GM12878 (cell line): ENCODE data around the gene SH3YL1. TPM values are rescaled to one million over a fixed set of nuclear protein-coding genes. Genes with fewer than 3 reads are reported as not detected.

Experiments used
- ATAC-seq: fragments of 200-7000 bp; cut with Tn5 transposase; 3 replicates; pipeline ENCODE4 v1.9.1; 2020; ENCODE audit warnings: mild to moderate bottlenecking, moderate library complexity
- BruUV-seq: library from RNA; stranded (reverse); fragments of 400-500 nt; replicated peaks from 2 replicates; lab custom pipeline; 2021; lab: Mats Ljungman, UMichigan
- CTCF ChIA-PET: fragments of 300-600 bp; sonication (Branson Sonifier 250); formaldehyde crosslinking; extraction: SDS; loops from one replicate; lab custom pipeline; 2021; ENCODE audit warnings: inconsistent platforms; lab: Yijun Ruan, JAX
- POLR2A ChIA-PET: fragments of 350-600 bp; formaldehyde crosslinking; extraction: SDS; loops from one replicate; lab custom pipeline; 2021; ENCODE audit warnings: inconsistent platforms; lab: Charles Lee
- RAD21 ChIA-PET: fragments of 300-600 bp; sonication (Branson Sonifier 250); formaldehyde crosslinking; loops from one replicate; lab custom pipeline; 2023; ENCODE audit warnings: antibody characterized with exemption; ENCODE audit not compliant: unreplicated experiment; lab: Charles Lee
- SMC1A ChIA-PET: fragments of 300-600 bp; sonication (Branson Sonifier 250); formaldehyde crosslinking; loops from one replicate; lab custom pipeline; 2023; ENCODE audit not compliant: unreplicated experiment, uncharacterized antibody; lab: Charles Lee
- DNase-seq: peaks from one replicate; pipeline ENCODE4 v3.0.0-alpha.2; 2011; ENCODE audit warnings: low read depth, low spot score
- FAIRE-seq: peaks from 3 replicates; lab custom pipeline; 2011; peaks lifted over from hg19 to GRCh38; lab: Jason Lieb, UNC
- H2AFZ ChIP-seq: 2 replicates; pipeline ENCODE4 v1.6.0; 2011; ENCODE audit warnings: low read depth, low read length, control low read depth; ENCODE audit not compliant: control insufficient read depth
- H3K27ac ChIP-seq: 2 replicates; pipeline ENCODE4 v1.5.1; 2011; ENCODE audit warnings: control low read depth; ENCODE audit not compliant: control insufficient read depth, insufficient read depth
- H3K27me3 ChIP-seq, 2 experiments: replicated peaks in 1 of 2; 2 replicates each; pipeline versions ENCODE4 v1.6.0 to v1.6.1; 2011; ENCODE audit warnings: low read length in 1 of 2; ENCODE audit not compliant: control insufficient read depth in 2 of 2, insufficient read depth in 2 of 2
- H3K36me3 ChIP-seq, 2 experiments: 2 replicates each; pipeline ENCODE4 v1.5.1; 2011; ENCODE audit warnings: low read length in 1 of 2; ENCODE audit not compliant: control insufficient read depth in 2 of 2, insufficient read depth in 2 of 2
- H3K4me1 ChIP-seq: 2 replicates; pipeline ENCODE4 v1.6.1; 2011; ENCODE audit warnings: mild to moderate bottlenecking, low read length, moderate library complexity, mixed read lengths; ENCODE audit not compliant: control insufficient read depth, insufficient read depth
- H3K4me2 ChIP-seq: 2 replicates; pipeline ENCODE4 v1.6.0; 2011; ENCODE audit warnings: control low read depth; ENCODE audit not compliant: control insufficient read depth, insufficient read depth
- H3K4me3 ChIP-seq: fragments of 200-600 bp; sonication (generic); 2 replicates; pipeline ENCODE4 v1.5.1; 2016
- H3K79me2 ChIP-seq: 2 replicates; pipeline ENCODE4 v1.6.0; 2011; ENCODE audit warnings: low read length; ENCODE audit not compliant: control insufficient read depth, insufficient read depth
- H3K9ac ChIP-seq: 2 replicates; pipeline ENCODE4 v1.8.0; 2011; ENCODE audit warnings: low read length, control low read depth, mixed read lengths; ENCODE audit not compliant: control insufficient read depth, insufficient read depth
- H3K9me3 ChIP-seq: replicated peaks from 3 replicates; pipeline ENCODE4 v1.5.1; 2011; ENCODE audit warnings: mild to moderate bottlenecking, low read length; ENCODE audit not compliant: control insufficient read depth, insufficient read depth
- H4K20me1 ChIP-seq: 2 replicates; pipeline ENCODE4 v1.6.0; 2011; ENCODE audit not compliant: control insufficient read depth, insufficient read depth
- CBFB ChIP-seq: IDR thresholded peaks from 2 replicates; pipeline ENCODE4 v1.6.1; 2016; ENCODE audit warnings: antibody characterized with exemption, low read depth
- EGR1 ChIP-seq, 2 experiments: IDR thresholded peaks; 1 replicate in 1 of 2; 2 replicates in 1 of 2; pipeline ENCODE4 v1.6.1; 2011 to 2012; ENCODE audit warnings: low read depth in 2 of 2, low read length in 2 of 2, borderline replicate concordance in 1 of 2, mild to moderate bottlenecking in 1 of 2, moderate library complexity in 1 of 2
- EZH2 ChIP-seq: IDR thresholded peaks from 2 replicates; pipeline ENCODE4 v1.6.1; 2012; ENCODE audit warnings: low read depth, mild to moderate bottlenecking, control low read depth, inconsistent platforms, low read length, borderline replicate concordance; ENCODE audit not compliant: control insufficient read depth
- GABPA ChIP-seq: IDR thresholded peaks from 2 replicates; pipeline ENCODE4 v1.6.1; 2014; ENCODE audit warnings: antibody characterized with exemption, low read depth, mild to moderate bottlenecking, inconsistent platforms
- KDM1A ChIP-seq: fragments of 200-600 bp; sonication (generic); IDR thresholded peaks from 2 replicates; pipeline ENCODE4 v1.6.1; 2016; ENCODE audit warnings: borderline replicate concordance
- NFXL1 ChIP-seq: fragments of 450-650 bp; IDR thresholded peaks from 2 replicates; pipeline ENCODE4 v1.6.1; 2017; ENCODE audit warnings: antibody characterized with exemption, mild to moderate bottlenecking, borderline replicate concordance
- SMARCA5 ChIP-seq: fragments of 450-650 bp; IDR thresholded peaks from 2 replicates; pipeline ENCODE4 v1.6.1; 2017; ENCODE audit warnings: mild to moderate bottlenecking
- TARDBP ChIP-seq: IDR thresholded peaks from 2 replicates; pipeline ENCODE4 v1.6.1; 2016; ENCODE audit warnings: borderline replicate concordance
- USF2 ChIP-seq: IDR thresholded peaks from 2 replicates; pipeline ENCODE4 v1.6.1; 2011; ENCODE audit warnings: low read depth, low read length, improper control_type of control experiment, borderline replicate concordance
- WRNIP1 ChIP-seq: IDR thresholded peaks from 2 replicates; pipeline ENCODE4 v1.6.1; 2011; ENCODE audit warnings: low read depth, low read length, improper control_type of control experiment, borderline replicate concordance
- ZNF217 ChIP-seq: fragments of 450-650 bp; IDR thresholded peaks from 2 replicates; pipeline ENCODE4 v1.6.1; 2017; ENCODE audit warnings: antibody characterized with exemption, mild to moderate bottlenecking
- WGBS: methylation state at CpG from one replicate; pipeline ENCODE4 v1.1.6; 2016; ENCODE audit warnings: low lambda C conversion rate; ENCODE audit not compliant: insufficient replicate concordance, insufficient coverage; ENCODE audit errors: missing lambda C conversion rate; 5-methylcytosine and 5-hydroxymethylcytosine counted together
- in situ Hi-C: fragments of 300-500 bp; cut with MboI; formaldehyde crosslinking; loops from 9 replicates; pipeline ENCODE4 v1.14.3; 2018; ENCODE audit warnings: mixed read lengths
- intact Hi-C: fragments of 100-400 bp; cut with micrococcal nuclease; formaldehyde crosslinking; loops from one replicate; pipeline ENCODE4 v1.14.2; 2022; ENCODE audit not compliant: unreplicated experiment
- polyA plus RNA-seq, 11 experiments: library from polyadenylated mRNA; depleted of rRNA in 4 of 11; unstranded in 6 of 11; stranded (reverse) in 5 of 11; fragments of >200 nt; fragmentation: Nextera tagmentation in 4 of 11; fragmentation: Illumina TruSeq in 1 of 11; extraction: Ambion mirVana in 4 of 11; extraction: Trizol in 1 of 11; gene quantifications; 1 replicate in 1 of 11; 2 replicates in 10 of 11; pipeline versions ENCODE4 v1.2.1 to v1.2.3, GENCODE V29; 2011 to 2016; ENCODE audit warnings: inconsistent platforms in 2 of 11, missing spikeins in 2 of 11, low read depth in 1 of 11
- total RNA-seq, 4 experiments: library from RNA; depleted of rRNA in 3 of 4; stranded (reverse); fragments of >200 nt in 3 of 4; fragmentation: Illumina TruSeq in 1 of 4; extraction: Trizol in 1 of 4; gene quantifications; 2 replicates each; pipeline versions ENCODE4 v1.2.1 to v1.2.3, GENCODE V29; 2013 to 2021

The SH3YL1 gene
- total and polyA plus RNA-seq, 10 of the 15 experiments (the other 5 are each of a cell fraction or from before 2014, with no cell fraction given): 12.2 to 22.4 (median 17.2) TPM

GRCh38 chr2:296354-296753 lies 32.5 kb upstream of the SH3YL1 start:
- Histone ChIP-seq H3K36me3 (no peaks in the 10 kb centered on the region), H3K27ac (no peak overlapping the region), H3K4me3 (no peak overlapping the region), H3K9ac (no peak overlapping the region), H3K27me3 (no peaks in the 10 kb centered on the region), H3K4me1 (no peaks in the 10 kb centered on the region), H3K79me2 (no peaks in the 10 kb centered on the region), H3K4me2 (no peak overlapping the region), H3K9me3 (no peaks in the 10 kb centered on the region), H2AFZ (no peak overlapping the region), H4K20me1 (no peaks in the 10 kb centered on the region)
- POLR2A ChIA-PET: no interaction called here
- in situ Hi-C loops: no loop called here
- SMC1A ChIA-PET: no interaction called here
- no peak for ATAC-seq
- no peak for DNase-seq
- 13% methylated on average over 3 of the region's 3 CpGs for WGBS
- BruUV-seq: no TSS peak
- CTCF ChIA-PET: no interaction called here
- TF ChIP-seq SMARCA5 (no peak), NFXL1 (no peak), USF2 (no peak), EGR1 (IDR thresholded peaks at IDR 0.05; ENCODE audit: borderline replicate concordance in 1 of 2, low read depth in 2 of 2, low read length in 2 of 2) (no peak), TARDBP (no peak), WRNIP1 (no peak), GABPA (no peak), CBFB (no peak), EZH2 (no peak), KDM1A (no peak), ZNF217 (no peak)
- RAD21 ChIA-PET: no interaction called here
- intact Hi-C loops: no loop called here
- no peak for FAIRE-seq
